GM12865 (cell line): ENCODE measurements around the gene BRIP1.
"Not testable (repeated sequence)": the region's sequence is repeated elsewhere in the genome, so short reads cannot be mapped to it uniquely, and the experiment has no call there.

Source experiments
- DNase-seq: peaks from one replicate; pipeline ENCODE4 v3.0.0; 2010; ENCODE audit warnings: low read depth
- H3K4me3 ChIP-seq: 2 replicates; pipeline ENCODE4 v1.5.1; 2011; ENCODE audit warnings: mild to moderate bottlenecking, low read depth, low read length, control low read depth
- TF ChIP-seq, protein P1 (sequence below): IDR thresholded peaks from 2 replicates; pipeline ENCODE4 v1.5.1; 2011; ENCODE audit warnings: low read length, control low read depth, low read depth, inconsistent platforms; ENCODE audit not compliant: insufficient read depth; ENCODE audit errors: missing control alignments

Gene BRIP1

DNA sequence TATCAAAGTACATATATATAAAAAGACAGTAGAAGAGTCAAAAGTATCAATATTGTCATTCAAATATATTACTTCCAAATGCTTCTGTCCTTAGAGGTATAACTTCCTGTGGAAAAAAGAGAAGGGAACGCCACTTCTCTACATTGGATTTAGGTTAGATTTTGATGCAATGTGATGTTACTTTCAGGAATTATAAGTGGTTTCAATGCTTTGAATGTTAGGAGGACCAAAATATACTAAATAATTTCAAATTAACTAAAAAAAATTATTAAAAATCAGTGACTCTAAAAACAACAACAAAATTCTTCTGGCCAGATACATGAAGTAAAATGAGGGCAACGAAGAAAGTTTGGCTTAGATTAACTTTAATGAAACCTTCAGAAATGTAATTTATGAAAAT is 88.0 kb downstream of the BRIP1 start:
- TF ChIP-seq, protein P1, sequence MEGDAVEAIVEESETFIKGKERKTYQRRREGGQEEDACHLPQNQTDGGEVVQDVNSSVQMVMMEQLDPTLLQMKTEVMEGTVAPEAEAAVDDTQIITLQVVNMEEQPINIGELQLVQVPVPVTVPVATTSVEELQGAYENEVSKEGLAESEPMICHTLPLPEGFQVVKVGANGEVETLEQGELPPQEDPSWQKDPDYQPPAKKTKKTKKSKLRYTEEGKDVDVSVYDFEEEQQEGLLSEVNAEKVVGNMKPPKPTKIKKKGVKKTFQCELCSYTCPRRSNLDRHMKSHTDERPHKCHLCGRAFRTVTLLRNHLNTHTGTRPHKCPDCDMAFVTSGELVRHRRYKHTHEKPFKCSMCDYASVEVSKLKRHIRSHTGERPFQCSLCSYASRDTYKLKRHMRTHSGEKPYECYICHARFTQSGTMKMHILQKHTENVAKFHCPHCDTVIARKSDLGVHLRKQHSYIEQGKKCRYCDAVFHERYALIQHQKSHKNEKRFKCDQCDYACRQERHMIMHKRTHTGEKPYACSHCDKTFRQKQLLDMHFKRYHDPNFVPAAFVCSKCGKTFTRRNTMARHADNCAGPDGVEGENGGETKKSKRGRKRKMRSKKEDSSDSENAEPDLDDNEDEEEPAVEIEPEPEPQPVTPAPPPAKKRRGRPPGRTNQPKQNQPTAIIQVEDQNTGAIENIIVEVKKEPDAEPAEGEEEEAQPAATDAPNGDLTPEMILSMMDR, result no peak
- H3K4me3 ChIP-seq, result no peak overlapping the region
- DNase-seq, result no peak

GRCh38 chr17:61774724-61775123 is 88.6 kb downstream of the BRIP1 start:
- no peak overlapping the region for H3K4me3 ChIP-seq
- DNase-seq, result no peak
- TF ChIP-seq, protein P1, result no peak

DNA sequence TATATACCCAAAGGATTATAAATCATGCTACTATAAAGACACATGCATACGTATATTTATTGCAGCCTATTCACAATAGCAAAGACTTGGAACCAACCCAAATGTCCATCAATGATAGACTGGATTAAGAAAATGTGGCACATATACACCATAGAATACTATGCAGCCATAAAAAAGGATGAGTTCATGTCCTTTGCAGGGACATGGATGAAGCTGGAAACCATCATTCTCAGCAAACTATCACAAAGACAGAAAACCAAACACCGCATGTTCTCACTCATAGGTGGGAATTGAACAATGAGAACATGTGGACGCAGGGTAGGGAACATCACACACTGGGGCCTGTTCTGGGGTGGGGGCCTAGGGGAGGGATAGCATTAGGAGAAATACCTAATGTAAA is 89.2 kb downstream of the BRIP1 start:
- DNase-seq, H3K4me3 ChIP-seq: not testable (repeated sequence)

- no peak for DNase-seq
- no peak overlapping the region for H3K4me3 ChIP-seq
- TF ChIP-seq, protein P1, result no peak
These were observed 92.4 kb downstream of the BRIP1 start for GRCh38 chr17:61770752-61771533.

DNA sequence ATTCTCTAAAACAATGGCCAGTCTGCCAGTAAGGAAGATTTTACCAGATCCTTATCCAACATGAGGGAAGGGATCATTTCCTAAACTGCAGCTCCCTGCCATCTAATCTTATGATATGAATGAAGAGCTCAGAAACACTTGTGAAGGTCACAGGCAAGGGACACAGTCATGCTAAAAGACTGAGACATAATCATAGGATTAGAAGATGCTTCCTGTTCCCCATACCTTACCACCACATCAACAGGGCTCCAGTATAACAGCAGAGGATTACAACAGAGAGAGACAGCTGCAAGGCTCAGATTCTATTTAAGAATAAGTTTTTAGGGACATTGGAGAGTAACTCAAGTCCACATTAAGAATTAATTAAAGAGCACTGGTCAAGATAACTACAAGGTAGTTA is 93.3 kb downstream of the BRIP1 start:
- TF ChIP-seq, protein P1, result no peak
- no peak overlapping the region for H3K4me3 ChIP-seq
- DNase-seq, result no peak

DNA sequence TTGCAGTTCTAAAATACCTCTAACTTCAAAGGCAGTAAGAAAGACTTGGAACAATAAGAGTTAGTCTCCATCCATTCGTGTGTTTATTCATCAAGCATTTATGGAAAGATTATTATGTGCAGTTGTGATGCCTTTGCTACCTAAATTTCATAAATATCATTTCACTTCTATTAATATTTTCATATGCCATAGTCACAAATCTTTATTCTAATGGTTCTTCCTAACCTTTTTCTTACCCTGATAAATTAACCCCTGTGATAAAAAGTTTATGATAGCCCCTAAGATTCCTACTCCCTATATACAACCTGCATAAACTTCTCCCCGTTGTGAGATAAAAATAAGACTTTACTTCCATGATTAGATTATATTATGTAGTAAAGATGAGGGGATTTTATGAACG is 94.9 kb downstream of the BRIP1 start:
- TF ChIP-seq, protein P1, result no peak
- DNase-seq, result no peak
- H3K4me3 ChIP-seq, result no peak overlapping the region

- H3K4me3 ChIP-seq, result no peak overlapping the region
- TF ChIP-seq, protein P1, result no peak
- DNase-seq, result no peak
These were observed 96.8 kb downstream of the BRIP1 start for GRCh38 chr17:61766520-61766919.
